HG03354 (cell line): ENCODE data around the gene NSMCE3.
A peak's percentile ranks its signal among the peaks of the same experiment; 100 is the strongest.

Experiments
- ATAC-seq: cut with Tn5 transposase; IDR thresholded peaks from one replicate; pipeline ENCODE4 v1.9.1; 2021; ENCODE audit warnings: mild to moderate bottlenecking; ENCODE audit not compliant: unreplicated experiment, poor library complexity, severe bottlenecking

NSMCE3 gene

DNA sequence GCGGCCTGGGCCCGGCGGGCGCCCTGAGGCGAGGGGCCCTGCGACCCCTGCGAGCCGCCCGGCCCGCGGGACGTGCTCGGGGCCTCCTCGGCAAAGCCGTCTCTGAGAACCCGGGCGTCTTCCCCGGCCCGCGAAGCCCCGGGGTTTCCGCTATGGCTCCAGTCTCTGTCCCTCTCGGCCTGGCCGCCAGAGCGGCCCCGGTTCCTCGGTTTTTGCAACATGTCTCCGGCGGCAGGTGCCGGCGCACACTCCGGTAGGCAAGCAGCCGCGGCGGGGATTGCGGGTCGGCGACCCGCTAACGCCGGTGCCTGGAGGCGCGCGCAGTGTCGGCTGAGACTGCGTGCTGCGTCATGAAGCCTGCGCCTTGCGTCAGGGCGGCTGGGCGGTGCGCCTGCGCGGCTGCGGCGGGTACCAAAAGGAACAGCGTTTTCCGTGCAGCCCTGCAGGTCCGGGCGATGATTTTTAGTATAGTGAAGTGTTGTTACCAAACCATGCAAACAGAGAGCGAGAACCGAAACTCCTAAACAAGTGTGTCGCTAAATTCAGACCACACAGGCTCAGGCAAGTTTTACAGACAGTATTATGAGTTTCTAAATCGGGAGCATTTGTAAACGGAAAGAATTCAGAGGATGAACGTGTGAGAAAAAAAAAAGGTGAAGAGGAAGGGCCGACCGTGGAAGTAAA, at the start of gene NSMCE3:
TSS of gene NSMCE3 (minus strand) at position 338 of the 684 bp plus-strand sequence. CDS start at position 221, 117 bp downstream.
- ATAC-seq: peak; percentile 93

- no peak for ATAC-seq
Measured at GRCh38 chr15:29316422-29316821, 46.8 kb upstream of the NSMCE3 start.

- no peak for ATAC-seq
Measured at GRCh38 chr15:29312387-29312786, 42.8 kb upstream of the NSMCE3 start.

DNA sequence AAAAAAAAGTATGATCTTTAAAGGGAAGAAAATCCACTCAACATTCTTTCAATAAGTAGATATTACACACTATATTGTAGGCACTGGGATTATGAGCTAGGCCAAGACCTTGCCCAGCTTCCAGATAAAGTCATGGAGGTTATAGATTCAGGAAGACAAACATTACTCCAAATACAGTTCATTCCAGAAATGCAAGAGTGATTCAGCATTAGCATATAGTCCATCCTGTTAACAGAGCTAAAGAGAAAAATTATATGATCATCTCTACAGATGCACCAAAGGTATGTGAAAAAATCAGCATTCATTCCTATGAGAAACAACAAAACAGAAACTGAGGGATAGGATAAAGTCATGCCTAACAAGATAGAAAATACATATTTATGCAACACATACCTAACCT, 42.1 kb upstream of the NSMCE3 start:
- ATAC-seq: no peak

DNA sequence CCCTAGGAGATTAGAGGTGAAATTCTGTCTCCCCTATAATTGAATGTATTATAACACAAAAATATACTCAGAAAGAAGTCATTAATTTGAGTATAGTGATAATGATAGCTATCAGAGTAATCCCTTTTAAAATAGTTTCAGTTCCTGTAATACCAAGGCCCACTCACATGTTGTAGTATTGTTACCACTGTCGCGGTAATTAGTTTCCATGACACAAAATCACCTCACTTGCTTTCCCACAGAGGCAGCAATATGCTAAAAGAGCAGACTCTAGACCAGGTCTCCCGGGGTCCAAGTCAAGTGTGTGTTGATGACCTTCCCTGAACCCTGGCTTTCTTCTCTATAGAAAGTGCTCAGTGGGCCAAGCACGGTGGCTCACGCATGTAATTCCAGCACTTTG, 39.5 kb upstream of the NSMCE3 start:
- ATAC-seq: no peak

- ATAC-seq: no peak
Measured at GRCh38 chr15:29308299-29308698, 38.7 kb upstream of the NSMCE3 start.

DNA sequence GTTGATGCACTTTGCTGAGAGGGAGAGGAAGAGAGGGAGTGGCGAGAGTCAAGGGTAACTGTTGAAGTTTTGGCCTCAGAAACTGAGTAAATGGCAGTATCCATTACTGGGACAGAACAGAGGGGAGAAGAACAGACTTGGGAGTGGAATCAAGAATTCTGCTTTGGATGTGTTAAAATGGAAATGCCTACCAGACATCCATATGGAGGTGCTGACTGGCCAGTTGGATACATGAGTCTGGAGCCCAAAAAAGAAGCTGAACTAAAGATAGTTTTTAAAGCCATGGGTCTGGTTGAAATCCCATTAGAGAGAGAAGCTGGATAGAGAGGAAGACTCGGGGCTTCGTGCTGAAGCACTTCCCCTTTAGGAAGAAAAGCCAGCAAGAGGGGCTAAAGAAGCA, 35.9 kb upstream of the NSMCE3 start:
- ATAC-seq: no peak

DNA sequence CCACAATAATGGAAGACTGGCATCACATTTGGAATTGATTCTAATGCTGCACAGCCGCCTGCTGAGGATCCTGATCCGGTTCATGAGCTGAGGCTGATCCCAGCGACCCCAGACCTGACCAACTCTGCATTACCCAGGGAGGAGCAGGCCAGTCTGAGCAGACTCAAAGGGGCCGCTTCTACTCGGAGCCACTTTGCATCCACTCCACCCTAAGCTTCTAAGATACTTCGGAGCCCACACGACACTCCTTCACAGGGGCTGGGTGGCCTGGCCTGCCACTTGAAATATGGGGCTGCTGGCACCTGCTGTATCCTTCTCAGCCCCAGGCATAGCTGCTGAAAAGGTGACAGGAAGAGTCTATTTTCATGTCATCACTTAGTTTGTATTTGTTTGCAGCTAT, 33.2 kb upstream of the NSMCE3 start:
- no peak for ATAC-seq

DNA sequence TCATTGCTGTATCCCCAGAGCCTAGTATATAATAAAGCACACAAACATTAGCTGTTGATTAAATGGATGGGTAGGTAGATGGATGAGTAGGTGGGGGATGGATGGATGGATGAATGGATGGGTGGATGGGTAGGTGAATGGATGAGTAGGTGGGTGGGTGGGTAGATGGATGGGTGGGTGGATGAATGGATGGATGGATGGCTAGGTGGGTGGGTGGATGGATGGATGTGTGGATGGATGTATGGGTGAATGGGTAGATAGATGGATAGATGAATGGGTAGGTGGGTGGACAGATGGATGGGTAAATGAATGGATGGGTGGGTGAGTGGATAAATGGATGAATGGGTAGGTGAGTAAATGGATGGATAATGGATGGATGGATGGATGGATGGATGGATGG, 30.2 kb upstream of the NSMCE3 start:
- no peak for ATAC-seq

DNA sequence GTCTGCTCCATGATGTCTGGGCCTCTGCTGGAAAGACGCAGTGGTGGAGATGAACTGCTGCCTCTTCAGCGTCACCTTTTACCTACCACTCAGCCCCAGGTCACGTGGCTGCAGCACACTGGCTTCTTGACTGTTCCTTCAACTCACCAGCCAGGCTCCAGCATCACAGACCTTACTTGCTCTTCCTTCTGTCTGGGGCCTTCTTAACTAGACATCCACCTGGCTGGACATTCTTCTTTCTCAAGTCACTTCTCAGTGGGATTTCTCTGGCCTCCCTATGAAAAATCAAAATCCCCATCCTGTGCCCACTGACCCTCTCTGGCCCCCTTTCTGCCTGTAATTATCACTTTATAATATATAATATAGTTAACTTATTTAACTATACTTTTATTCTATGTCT, 29.7 kb upstream of the NSMCE3 start:
- no peak for ATAC-seq

GRCh38 chr15:29294732-29295325, 25.2 kb upstream of the NSMCE3 start:
- no peak for ATAC-seq

DNA sequence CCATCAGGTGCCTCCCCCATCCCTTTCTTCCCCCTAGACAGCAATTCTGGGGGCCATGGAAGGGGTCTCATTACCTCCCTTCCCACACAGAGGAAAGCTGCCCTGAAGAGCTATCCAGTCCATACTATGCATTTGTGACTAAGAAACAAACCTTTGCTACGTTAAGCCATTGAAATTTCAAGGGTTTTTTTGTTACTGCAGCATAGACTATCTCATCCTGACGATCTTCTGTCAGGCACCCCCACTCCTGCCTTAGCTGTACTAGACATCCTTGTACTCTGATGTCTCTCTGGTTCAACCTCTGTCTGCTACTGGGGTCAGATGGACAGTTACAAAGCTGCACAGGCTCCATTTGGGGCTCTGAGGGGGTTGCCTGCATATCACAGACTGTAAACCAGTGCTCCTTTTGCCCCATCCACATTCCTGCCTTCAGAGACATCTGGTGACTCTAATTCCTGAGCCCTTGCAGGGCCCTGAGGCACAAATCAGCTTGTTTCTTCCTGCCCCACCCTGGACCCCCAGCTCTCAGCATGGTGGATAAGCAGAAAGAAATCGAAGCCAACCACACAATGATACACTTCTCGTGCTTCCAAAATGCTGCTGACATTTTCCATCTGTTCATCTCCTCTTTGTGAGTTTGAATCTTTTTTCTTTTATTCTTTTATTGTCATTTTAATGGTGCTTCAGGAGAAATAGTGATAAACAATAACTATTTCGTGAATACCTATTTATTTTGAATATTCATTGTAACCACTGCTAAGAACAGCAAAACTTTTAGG, 21.6 kb upstream of the NSMCE3 start:
- ATAC-seq: no peak

GRCh38 chr15:29289173-29289572, 19.6 kb upstream of the NSMCE3 start:
- ATAC-seq: no peak

DNA sequence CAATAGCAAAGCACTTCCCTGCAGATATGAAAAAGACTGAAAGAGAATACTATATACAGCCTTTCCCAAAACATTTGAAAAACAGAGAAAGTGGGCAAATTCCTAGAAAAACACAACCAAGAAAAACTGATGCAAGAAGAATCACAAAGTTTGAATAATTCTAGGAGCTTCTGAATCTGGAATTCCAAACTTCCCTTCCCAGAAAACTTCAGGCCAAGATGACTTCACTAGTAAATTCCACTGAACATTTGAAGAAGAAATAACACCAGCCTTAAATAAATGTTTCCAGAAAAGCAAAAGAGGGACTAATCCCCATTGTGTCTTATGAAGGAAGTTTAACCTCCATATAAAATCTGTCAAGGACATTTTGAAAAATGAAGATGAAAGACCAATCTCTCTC, 15.8 kb upstream of the NSMCE3 start:
- ATAC-seq: no peak

GRCh38 chr15:29283381-29283780, 13.8 kb upstream of the NSMCE3 start:
- ATAC-seq: no peak

DNA sequence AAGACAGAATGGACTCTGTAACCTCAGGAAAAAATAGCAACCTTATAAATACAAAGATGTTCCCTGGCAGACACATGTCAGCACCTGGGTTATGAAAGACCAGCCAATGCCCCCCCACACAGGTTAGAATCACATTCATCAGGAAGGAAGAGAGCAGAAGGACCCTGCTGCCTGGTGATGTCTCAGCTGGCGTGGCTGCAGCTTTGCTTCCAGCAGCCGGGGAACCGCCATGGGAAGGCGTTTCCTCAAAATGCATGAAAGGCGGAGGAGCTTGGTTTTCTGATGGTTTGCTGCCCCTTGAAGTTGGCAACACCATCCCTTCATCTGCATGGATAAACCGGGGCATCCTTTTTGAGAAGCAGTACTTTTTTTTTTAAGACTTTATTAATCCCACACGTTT, 10.9 kb upstream of the NSMCE3 start:
- ATAC-seq: no peak

GRCh38 chr15:29278436-29279105, 8.9 kb upstream of the NSMCE3 start:
- ATAC-seq: no peak

GRCh38 chr15:29276366-29276765, 6.7 kb upstream of the NSMCE3 start:
- no peak for ATAC-seq

GRCh38 chr15:29275855-29276254, 6.2 kb upstream of the NSMCE3 start:
- ATAC-seq: no peak

- ATAC-seq: no peak
Measured at GRCh38 chr15:29274946-29275345, 5.3 kb upstream of the NSMCE3 start.
